Neural progenitor cell (in vitro differentiated cells): ENCODE measurements around the gene NKD2.

Source experiments
- EZH2phosphoT487 ChIP-seq: fragments of 200-600 bp; sonication (generic); IDR thresholded peaks from 2 replicates; pipeline ENCODE4 v1.6.1; 2017; ENCODE audit warnings: antibody characterized with exemption
- TF ChIP-seq, protein P1 (sequence below): fragments of 200-600 bp; sonication (generic); IDR thresholded peaks from 2 replicates; pipeline ENCODE4 v1.5.1; 2017; ENCODE audit warnings: antibody characterized with exemption, mild to moderate bottlenecking

DNA sequence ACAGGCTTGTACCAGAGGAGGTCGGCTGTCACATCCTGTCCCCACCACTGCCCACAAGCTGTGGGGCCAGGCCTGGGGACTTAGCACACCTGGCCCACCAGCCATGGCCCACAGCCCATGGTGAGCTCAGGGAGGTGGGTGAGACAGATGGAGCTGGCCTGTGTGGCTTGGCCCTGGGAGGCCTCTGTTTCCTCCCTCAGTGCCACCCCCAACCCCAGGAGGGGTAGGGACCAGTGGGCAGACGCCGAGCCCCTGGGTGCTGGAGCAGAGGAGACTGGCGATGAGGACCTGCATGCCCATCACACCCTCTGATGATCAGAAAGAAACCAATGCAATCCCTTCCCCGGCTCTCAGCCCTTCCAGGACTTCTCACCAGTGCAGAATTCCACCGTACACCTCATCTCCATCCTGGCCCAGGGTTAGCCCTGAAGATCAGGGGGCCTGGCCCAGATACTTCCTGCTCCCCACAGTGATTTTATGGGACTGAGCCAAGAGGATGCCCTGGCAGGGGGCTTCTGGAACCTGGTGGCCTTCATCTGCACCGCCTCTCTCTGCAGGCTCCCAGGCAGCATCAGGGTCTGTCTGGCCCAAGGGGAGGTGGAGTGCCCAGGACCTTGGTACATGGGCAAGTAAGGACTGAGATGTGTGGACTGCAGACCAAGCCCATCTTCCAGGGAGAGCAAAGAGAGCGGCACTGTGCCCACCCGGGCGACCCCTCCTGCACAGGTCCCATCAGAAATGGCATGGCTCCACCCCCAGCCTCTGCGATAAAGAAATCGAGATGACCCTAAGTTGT, 16.9 kb upstream of the NKD2 start:
- TF ChIP-seq, protein P1, sequence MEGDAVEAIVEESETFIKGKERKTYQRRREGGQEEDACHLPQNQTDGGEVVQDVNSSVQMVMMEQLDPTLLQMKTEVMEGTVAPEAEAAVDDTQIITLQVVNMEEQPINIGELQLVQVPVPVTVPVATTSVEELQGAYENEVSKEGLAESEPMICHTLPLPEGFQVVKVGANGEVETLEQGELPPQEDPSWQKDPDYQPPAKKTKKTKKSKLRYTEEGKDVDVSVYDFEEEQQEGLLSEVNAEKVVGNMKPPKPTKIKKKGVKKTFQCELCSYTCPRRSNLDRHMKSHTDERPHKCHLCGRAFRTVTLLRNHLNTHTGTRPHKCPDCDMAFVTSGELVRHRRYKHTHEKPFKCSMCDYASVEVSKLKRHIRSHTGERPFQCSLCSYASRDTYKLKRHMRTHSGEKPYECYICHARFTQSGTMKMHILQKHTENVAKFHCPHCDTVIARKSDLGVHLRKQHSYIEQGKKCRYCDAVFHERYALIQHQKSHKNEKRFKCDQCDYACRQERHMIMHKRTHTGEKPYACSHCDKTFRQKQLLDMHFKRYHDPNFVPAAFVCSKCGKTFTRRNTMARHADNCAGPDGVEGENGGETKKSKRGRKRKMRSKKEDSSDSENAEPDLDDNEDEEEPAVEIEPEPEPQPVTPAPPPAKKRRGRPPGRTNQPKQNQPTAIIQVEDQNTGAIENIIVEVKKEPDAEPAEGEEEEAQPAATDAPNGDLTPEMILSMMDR, result no peak
- no peak for TF ChIP-seq EZH2phosphoT487
